GM19035 (cell line): ENCODE results near the gene C2orf92.

ENCODE experiments used
- ATAC-seq: cut with Tn5 transposase; IDR thresholded peaks from one replicate; pipeline ENCODE4 v1.9.1; 2021; ENCODE audit not compliant: unreplicated experiment

C2orf92 gene

GRCh38 chr2:97712693-97713295 lies 43.3 kb downstream of the C2orf92 start:
- no peak for ATAC-seq

GRCh38 chr2:97713296-97714083 lies 44.0 kb downstream of the C2orf92 start, which contains the start of gene ZAP70:
Gene ZAP70 (plus strand): TSS chr2:97713576. CDS start chr2:97724037, 10,461 bp downstream.
- ATAC-seq = no peak

DNA sequence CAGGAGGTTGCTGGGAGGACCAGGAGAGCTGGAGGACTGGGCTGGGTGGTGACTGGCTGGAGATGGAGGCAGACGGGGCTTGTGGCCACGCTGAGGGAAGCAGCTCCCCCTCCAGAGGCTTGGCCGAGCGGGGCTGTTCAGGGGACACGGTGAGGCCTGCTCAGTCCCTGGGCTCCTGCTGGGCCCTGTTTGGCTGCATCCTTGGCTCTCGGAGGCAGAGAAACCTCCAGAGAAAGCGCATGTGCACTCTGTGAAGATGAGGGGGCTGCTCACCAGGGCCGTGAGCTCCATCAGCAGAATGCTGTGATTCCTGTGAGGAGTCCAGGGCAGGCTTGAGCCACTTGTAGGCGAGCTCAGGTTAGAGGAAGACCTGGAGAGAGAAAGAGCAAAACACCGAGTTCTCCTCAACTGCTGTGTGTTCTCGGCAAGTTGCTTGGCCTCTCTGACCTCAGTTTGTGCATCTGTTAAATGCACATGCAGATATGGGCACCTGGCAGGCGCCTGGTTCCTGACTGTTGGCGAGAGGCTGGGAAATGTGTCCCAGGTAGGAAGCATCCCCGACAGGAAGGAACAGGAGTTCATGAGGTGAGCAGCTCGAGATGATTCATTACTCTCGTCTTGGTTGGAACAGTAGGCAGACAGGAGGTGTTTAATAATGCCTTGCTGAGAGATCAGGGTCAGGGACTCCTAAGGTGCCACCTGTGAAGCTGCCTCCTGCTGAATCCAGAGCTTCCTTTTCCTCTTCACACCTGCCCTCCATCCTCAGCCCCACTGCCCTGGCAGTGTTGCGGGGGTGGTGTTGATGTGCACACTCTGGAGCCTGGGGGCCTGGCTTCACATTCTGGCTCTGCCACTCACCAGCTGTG lies 44.8 kb downstream of the C2orf92 start:
- no peak for ATAC-seq

- ATAC-seq = no peak
Measured at GRCh38 chr2:97714950-97715652, 45.6 kb downstream of the C2orf92 start.

- ATAC-seq = no peak
Measured at GRCh38 chr2:97715951-97716694, 46.6 kb downstream of the C2orf92 start.

DNA sequence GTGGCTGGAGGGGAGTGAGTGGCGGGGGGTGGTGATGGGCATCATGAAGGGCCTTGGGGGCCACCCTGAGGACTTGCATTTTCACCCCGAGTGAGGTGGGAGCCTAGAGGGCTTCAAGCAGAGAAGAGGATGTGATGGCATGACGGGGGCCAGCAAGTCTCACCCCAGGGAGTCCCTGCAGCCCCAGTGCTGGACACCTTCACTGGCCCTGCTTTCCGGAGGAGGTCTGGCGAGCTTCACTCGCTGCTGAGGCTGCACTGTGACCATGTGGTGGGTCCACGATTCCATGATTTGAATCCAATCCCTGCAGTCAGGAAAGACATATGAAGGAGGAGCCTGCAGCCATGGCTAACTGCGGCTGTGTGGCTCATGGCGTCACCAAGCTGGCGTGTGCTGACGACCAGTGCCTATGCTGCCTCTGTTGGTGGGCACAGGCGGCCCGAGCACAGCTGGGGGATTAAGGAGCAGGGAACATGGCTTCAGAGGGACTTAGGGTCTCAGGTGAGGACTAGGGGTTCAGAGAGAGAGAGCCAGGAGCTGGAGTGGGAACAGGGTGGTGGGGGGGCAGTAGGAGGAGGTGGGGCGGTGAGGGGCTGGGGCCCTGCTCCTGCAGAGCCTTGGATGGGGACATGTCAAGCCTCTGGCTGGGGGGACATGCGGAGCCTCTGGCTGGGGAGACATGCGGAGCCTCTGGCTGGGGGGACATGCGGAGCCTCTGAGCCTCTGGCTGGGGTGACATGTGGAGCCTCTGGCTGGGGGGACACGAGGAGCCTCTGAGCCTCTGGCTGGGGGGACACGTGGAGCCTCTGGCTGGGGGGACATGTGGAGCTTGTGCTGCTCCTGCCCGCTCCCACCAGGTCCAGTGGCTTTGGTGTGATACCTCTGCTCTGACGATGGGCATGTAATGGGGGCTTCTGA lies 47.4 kb downstream of the C2orf92 start:
- ATAC-seq = no peak

- ATAC-seq = no peak
Measured at GRCh38 chr2:97717613-97717995, 48.1 kb downstream of the C2orf92 start.

- no peak for ATAC-seq
Measured at GRCh38 chr2:97718051-97718882, 48.8 kb downstream of the C2orf92 start.

DNA sequence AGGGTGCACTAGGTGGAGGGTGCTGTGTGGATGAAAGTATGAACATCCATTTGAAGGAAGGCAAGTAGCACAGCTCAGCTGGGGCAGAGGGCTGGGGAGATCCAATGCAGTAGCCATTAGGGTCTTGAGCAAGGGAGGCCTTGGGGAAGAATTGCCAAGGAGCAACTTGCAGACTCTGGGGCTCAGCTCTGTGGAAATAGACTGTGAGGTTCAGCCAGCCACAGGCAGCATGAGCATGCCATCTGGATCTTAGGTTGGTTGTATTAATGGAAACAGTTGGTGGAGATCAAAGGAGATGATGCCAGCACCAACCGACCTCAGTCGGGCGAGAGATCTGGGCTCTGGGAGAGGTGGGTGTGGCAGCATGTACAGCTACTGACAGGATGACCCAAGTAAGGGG lies 49.4 kb downstream of the C2orf92 start:
- no peak for ATAC-seq

GRCh38 chr2:97719362-97720155 lies 50.0 kb downstream of the C2orf92 start:
- ATAC-seq = no peak

GRCh38 chr2:97720746-97721145 lies 51.2 kb downstream of the C2orf92 start:
- ATAC-seq = no peak

DNA sequence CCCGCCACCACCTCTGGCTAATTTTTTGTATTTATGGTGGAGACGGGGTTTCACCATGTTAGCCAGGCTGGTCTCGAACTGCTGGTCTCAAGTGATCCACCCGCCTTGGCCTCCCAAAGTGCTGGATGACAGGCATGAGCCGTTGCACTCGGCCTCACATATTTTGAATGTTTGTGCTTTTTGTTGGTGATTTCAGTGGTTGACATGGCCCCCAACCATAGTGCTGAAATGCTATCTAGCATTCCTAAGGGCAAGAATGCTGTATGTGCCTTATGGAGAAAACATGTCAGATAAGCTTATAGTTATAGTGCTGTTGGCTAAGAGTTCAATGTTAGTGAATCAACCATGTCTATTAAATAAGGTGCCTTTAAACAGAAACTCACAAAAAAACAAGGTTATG lies 52.7 kb downstream of the C2orf92 start:
- no peak for ATAC-seq

- no peak for ATAC-seq
Measured at GRCh38 chr2:97723156-97724072, 53.9 kb downstream of the C2orf92 start.

- no peak for ATAC-seq
Measured at GRCh38 chr2:97724073-97724410, 54.5 kb downstream of the C2orf92 start.

DNA sequence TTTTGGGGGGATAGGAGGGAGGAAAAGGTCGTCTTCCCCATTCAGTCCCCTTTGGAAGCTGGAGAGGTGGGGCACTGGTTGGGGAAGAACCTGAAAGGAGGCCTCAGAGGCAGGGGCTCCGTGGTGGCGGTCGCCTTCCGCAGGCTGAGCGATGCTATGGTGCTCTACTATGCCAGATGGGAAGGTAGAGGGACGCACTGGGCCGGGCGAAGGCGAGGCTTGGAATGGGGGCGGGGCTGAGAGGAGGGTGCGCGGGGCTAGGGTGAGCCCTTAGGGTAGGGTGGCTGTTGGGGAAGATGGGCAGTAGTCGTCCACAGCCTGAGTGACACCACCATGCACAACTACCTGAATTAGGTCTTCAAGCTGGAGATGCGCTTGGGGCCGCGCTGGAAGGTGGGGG lies 55.0 kb downstream of the C2orf92 start:
- no peak for ATAC-seq

DNA sequence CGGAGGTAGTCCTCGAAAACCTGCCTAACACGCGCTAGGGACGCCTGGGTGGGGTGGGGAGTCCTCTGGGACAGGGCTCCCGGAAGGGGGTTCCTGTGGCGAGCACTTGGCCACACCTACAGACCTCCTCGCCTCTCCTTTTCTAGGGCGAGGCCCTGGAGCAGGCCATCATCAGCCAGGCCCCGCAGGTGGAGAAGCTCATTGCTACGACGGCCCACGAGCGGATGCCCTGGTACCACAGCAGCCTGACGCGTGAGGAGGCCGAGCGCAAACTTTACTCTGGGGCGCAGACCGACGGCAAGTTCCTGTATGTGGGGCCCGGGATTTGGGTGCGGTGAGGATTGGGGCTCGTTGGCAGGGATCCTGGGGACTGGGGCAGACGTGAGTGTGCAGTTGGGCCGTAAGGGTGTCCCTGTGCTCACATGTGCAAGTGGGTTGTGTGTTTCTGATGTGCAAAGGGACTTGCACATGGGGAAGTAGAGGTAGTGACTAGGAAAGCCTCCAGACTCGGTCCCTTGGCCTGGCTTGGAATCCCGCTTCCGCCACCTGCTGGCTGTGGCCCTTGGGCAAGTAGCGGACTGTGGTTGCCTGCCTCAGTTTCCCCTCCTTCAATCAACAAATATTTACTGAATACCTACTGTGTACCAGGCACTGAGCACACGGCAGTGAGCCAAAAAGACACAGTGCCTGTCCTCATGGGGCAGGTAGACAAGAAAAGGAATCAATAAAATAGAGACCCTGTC lies 55.6 kb downstream of the C2orf92 start:
- ATAC-seq = no peak
